AG09319 (cell line): Measurements from ENCODE around the gene SH3PXD2A.
A peak's percentile ranks its signal among the peaks of the same experiment; 100 is the strongest.

Experiments
- DNase-seq: peaks from one replicate; pipeline ENCODE4 v3.0.0-alpha.2; 2010; ENCODE audit warnings: low read depth; ENCODE audit errors: extremely low read depth
- TF ChIP-seq, protein P1 (sequence below): IDR thresholded peaks from 2 replicates; pipeline ENCODE4 v1.5.1; 2011; ENCODE audit warnings: low read depth, mild to moderate bottlenecking, inconsistent platforms, low read length, moderate library complexity

SH3PXD2A gene

DNA sequence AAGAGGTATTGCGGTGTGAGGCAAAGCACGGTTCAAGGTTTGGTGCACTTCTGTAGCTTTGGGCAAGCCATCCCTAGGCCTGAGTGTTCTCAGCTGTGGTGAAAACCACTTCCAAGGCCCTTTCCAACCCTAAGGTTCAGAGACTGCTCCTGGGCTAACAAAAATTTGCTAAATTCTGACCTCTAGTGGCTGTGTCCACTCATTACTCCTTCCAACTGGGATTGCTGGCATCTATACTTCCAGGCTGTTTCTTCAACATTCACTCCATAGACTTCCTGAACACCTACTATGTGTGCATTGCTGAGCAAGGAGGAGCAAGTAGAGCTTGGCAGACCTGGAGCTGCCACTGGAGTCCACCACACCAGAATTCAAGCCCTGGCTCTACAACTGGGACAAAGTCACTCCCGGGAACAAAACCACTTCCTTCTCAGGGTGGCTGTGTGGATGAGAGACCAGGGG, 29.3 kb upstream of the SH3PXD2A start:
- DNase-seq = no peak
- TF ChIP-seq, protein P1, sequence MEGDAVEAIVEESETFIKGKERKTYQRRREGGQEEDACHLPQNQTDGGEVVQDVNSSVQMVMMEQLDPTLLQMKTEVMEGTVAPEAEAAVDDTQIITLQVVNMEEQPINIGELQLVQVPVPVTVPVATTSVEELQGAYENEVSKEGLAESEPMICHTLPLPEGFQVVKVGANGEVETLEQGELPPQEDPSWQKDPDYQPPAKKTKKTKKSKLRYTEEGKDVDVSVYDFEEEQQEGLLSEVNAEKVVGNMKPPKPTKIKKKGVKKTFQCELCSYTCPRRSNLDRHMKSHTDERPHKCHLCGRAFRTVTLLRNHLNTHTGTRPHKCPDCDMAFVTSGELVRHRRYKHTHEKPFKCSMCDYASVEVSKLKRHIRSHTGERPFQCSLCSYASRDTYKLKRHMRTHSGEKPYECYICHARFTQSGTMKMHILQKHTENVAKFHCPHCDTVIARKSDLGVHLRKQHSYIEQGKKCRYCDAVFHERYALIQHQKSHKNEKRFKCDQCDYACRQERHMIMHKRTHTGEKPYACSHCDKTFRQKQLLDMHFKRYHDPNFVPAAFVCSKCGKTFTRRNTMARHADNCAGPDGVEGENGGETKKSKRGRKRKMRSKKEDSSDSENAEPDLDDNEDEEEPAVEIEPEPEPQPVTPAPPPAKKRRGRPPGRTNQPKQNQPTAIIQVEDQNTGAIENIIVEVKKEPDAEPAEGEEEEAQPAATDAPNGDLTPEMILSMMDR = peak; percentile 73

DNA sequence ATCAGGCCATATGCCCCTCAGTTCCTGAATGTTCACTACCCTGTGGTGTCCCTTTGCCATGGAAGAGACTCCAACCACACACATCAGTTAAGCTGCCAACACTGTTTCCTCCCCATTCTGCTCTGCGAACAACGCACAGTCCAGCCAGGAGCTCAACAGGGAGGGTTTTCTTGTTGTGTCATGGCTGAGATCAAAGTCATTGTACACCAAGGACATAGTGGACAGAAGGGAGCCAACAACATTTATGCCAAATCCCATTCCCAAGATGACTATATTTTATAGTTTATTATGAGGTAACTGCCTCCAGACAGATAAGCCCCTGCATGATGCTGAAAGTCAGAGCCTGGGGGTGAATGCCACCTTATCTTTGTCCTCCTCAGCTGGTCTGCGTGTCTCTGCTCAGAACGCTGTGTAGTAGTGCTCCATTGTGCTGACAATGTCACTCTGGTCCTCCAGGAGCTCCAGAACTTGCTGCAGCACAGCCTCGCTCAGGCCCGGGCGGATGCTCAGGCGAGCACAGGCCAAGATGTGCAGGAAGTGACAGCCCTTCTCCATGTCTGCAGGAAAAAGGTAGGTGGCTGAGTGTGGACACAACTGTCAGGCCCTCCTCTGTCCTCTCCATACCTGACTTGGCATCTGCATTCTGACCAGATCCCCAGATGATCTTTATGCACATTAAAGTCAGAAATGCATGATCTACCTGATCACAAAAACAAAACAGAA, 27.1 kb upstream of the SH3PXD2A start:
- DNase-seq = no peak
- TF ChIP-seq, protein P1 = no peak

DNA sequence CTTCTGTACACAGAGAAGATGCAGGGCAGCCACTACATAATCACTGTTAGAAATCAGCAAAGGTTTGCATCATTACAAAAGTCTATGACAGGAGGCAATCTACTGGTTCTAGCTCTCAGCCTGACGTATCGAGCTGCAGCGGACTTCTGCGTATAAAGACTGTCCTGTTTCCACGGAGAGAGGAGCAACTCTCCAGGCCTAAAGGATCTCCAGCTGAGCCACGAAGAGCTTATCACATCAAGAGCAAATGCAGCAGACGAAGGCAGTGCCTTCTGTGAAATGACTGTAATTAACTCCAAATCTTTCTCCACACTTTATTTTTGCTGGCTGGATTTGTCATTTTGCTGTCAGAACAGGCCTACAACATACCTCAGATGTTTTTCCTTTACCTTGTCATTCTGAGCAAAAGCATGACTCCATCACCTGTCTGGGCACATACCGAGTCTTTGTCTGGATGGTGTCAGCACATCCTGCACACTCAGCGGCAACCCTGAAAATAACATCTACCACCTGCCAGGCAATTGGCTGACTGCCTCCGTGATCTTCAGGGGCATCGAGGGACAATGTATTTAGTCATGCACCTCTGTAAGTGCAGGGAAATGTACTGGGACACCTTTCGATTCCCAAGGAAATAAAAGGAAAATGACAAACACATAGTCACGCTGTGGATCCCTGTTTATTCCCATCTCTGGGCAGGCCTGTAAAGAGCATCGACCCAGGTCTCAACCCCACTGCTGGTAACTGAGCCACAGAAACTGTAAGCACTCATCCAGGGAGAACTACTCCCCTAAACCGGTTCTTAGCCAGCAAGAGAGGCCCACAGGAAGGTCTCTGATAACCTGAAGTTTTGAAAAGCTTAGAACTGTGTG, 26.3 kb upstream of the SH3PXD2A start:
- DNase-seq = no peak
- TF ChIP-seq, protein P1 = no peak

- TF ChIP-seq, protein P1 = no peak
- no peak for DNase-seq
Observed at GRCh38 chr10:103879831-103880230, 24.5 kb upstream of the SH3PXD2A start.

- TF ChIP-seq, protein P1 = no peak
Observed at GRCh38 chr10:103879409-103879808, 24.0 kb upstream of the SH3PXD2A start.

GRCh38 chr10:103877861-103878260, 22.5 kb upstream of the SH3PXD2A start:
- TF ChIP-seq, protein P1 = no peak
- no peak for DNase-seq

More at GRCh38 chr10:103879409-103879808, 24.0 kb upstream of the SH3PXD2A start:
- no peak for DNase-seq

DNA sequence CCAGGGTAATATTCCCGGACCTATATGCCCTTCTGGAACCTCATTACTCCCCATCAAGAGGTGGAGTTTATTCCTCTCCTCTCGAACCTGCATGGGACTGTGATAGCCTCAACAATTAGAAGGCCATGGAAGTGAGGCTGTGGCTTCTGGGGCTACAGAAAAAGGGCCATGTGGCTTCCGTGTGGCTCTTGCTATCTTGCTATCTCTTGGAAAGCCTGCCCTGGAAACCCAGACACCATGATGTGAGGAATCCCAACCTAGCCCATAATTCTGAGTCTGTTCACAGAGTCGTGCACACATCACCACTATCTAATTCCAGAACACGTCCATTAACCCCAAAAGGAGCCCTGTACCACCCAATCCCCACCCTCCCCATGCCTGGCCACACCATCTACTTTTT, 20.8 kb upstream of the SH3PXD2A start:
- DNase-seq = no peak
- TF ChIP-seq, protein P1 = no peak
